NOMO-1 treated with dmso at 0.1 percent for 144 hours (cell line): ENCODE results near the gene HDAC5.
A peak's percentile ranks its signal among the peaks of the same experiment; 100 is the strongest.
"Not testable (repeated sequence)": the region's sequence is repeated elsewhere in the genome, so short reads cannot be mapped to it uniquely, and the experiment has no call there.

Experiments used
- DNase-seq: peaks from one replicate; lab custom pipeline; 2025; ENCODE audit not compliant: unreplicated experiment; lab: John Stamatoyannopoulos, UW

HDAC5 gene

GRCh38 chr17:44123356-44124117, at the start of gene HDAC5:
Gene HDAC5, minus strand, starts transcription at chr17:44123641. Its CDS starts 6,126 bp downstream, at chr17:44117515.
- peak; percentile 92 for DNase-seq

DNA sequence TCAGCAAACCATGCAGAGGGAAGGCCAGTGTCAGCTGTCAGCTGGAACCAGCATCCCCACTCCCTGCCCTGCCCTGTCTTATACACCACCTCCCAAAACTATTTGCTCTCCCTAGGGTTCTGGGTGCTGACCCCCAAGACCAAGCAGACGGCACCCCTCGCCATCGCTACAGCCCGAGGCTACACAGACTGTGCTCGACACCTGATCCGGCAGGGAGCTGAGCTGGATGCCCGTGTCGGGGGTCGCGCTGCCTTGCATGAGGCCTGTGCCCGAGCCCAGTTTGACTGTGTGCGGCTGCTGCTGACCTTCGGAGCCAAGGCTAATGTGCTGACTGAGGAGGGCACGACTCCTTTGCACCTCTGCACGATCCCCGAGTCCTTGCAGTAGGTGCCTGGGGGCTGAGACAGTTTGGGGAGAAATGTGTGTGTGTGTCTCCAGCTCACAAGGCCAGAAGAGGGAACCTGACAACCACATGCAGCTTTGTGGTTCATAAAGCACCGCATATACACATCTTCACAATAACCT, 48.6 kb upstream of the HDAC5 start:
- DNase-seq: no peak

DNA sequence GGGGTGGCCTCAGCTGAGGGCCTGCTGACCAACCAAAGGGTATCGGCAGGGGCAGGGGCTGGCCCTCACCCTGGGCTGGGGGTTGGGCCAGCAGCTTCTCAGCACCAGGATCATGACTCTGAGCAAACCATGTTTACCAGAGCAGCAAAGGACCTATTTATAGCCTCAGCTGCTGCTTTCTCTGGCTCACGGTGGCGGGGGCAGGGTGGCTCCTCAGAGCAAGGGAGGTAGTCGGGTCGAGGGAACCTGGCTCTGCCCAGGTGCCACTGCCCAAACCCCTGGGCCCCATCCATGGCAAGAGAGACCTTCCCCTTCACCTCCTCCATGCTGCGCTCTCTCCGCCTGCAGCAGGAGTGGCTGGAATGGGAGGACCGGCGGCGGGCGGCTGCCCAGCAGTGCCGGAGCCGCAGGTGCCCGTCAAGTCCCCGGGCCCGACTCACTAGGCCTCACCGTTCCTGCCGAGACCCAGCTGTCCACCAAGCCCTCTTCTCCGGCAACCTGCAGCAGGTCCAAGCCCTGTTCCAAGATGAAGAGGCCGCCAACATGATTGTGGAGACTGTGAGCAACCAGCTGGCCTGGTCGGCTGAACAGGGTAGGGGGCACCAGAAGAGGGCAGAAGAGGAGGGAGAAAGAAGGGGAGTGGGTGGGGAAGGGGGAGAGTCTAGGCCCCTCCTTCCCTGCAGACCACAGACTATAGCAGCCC, 47.2 kb upstream of the HDAC5 start, which contains the start of gene ASB16:
Gene ASB16, plus strand, starts transcription at position 206 of the 703 bp plus-strand sequence. Its CDS starts 86 bp downstream, at position 292.
- DNase-seq: no peak

GRCh38 chr17:44170135-44170498, 46.7 kb upstream of the HDAC5 start:
- DNase-seq: no peak

DNA sequence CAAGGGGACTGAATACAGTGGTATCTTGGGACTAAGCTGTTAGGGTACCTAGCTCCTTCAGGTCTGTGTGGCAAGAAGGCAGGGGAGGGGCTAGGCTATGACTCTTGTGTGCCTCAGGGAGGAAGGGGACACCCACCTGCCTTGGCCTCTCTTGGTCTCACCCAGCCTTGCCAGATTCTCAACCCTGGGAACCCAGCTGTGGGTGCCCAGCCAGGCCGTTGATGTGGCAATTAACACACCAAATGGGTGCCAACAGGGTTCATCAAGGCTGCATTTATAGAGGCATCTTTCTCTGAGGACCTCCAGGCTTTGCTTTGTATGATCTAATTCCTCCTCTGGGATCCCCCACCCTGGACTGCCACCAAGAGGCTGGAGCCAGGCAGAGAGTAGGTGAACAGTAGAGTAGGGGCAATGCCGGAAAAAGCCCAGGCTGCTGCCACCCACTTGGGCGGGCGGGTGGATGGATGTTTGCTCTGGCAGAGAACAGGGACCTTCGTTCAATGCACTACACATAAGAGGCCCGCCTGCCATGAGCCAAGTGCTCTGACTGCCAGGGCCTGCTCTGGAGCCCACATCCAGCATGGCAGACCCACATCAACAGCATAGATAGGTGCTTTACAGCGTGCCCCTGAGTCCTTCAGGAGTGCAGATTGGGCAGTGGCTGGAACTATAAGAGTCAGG, 43.9 kb upstream of the HDAC5 start:
- DNase-seq: no peak

DNA sequence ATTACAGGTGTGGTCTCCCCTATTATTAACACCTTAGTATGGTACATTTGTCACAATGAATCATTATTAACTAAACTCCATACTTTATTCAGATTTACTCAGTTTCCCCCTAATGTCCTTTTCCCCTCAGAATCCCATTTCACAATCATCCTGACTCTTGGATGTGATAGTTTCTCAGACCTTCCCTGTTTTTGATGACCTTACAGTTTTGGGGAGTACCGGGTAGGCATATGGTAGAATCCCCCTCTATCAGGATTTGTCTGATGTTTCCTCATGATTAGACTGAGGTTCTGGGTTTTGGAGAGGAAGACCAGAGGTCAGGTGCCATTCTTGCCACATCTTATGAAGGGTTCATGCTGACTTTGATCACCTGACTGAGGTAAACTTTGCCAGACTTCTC, 41.0 kb upstream of the HDAC5 start:
- DNase-seq: no peak

- DNase-seq: no peak
Measured at GRCh38 chr17:44159519-44160210, 36.2 kb upstream of the HDAC5 start.

DNA sequence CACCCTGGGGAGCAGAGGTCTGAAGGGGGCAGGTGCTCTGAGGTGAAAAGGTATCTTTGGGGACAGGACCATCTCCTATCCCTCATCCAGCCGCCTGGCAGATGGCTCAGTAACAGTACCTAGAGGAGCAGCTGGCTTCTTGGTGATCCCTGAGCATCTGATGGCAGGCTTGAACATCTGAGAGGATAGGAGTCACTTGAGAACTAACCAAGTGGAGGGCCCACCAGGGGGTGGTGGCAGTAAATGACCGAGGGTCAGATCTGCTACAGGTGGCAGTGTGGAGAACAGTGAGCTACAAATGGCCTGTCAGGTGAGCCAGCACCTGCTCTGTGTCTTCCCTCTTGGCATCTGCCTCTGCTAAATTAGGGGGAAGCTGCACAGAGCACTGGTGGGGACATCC, 32.0 kb upstream of the HDAC5 start:
- DNase-seq: no peak

GRCh38 chr17:44152875-44153274, 29.4 kb upstream of the HDAC5 start:
- DNase-seq: no peak

DNA sequence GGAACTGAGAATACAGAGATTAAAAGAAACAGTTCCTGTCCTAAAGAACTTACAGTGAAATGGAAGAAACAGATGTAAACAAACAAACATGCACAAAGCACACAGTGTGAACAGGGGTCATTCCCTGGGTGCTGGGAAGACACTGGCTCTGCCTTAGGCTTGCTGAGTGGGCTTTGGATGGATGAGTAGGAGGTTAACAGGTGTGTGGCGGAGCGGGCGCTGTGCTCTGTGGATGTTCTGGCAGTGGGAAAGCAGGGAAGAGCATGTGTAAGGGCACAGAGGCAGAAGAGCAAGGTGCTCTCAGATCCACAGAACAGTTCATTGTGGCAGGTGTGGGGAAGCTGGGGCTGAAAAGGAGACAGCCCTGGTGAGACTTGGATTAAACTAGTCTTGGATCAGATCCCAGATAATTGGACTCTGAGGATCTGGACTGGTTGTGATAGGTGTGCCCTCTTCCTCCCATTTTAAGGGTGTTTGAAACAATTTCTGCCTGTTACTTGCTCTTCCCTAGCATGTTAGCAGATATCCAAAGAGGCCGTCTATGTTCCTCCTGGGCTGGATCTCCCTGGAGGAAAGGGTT, 26.4 kb upstream of the HDAC5 start:
- no peak for DNase-seq

DNA sequence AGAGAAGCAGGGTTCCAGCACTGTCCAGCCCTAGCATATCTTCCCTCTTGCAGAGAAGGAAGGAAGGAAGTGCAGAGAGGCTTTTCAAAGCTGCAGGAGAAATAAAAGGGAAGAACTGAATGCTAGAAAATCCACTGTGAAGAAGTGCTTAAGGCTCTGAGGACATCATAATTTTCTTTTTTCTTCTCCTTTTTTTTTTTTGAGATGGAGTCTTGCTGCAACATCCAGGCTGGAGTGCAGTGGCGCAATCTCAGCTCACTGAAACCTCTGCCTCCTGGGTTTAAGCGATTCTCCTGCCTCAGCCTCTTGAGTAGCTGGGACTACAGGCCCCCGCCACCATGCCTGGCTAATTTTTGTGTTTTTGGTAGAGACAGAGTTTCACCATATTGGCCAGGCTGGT, 25.6 kb upstream of the HDAC5 start:
- peak; percentile 45 for DNase-seq

DNA sequence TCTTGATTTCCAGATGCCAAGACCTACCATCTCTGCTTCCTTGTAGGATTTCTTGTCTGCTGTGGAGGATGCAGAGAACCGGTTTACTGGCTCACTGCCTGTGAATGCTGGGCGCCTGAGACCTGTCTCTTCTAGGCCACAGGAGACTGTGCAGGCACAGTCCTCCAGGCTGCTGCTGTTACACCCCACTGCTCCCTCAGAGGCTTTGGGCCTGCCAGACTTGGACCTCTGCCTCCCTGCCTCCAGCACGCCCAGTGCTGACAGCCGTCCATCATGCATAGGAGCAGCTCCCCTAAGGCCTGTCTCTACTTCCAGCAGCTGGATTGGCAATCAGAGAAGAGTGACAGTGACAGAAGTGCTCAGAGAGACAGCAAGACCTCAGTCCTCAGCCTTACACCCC, 24.4 kb upstream of the HDAC5 start:
- DNase-seq: no peak

DNA sequence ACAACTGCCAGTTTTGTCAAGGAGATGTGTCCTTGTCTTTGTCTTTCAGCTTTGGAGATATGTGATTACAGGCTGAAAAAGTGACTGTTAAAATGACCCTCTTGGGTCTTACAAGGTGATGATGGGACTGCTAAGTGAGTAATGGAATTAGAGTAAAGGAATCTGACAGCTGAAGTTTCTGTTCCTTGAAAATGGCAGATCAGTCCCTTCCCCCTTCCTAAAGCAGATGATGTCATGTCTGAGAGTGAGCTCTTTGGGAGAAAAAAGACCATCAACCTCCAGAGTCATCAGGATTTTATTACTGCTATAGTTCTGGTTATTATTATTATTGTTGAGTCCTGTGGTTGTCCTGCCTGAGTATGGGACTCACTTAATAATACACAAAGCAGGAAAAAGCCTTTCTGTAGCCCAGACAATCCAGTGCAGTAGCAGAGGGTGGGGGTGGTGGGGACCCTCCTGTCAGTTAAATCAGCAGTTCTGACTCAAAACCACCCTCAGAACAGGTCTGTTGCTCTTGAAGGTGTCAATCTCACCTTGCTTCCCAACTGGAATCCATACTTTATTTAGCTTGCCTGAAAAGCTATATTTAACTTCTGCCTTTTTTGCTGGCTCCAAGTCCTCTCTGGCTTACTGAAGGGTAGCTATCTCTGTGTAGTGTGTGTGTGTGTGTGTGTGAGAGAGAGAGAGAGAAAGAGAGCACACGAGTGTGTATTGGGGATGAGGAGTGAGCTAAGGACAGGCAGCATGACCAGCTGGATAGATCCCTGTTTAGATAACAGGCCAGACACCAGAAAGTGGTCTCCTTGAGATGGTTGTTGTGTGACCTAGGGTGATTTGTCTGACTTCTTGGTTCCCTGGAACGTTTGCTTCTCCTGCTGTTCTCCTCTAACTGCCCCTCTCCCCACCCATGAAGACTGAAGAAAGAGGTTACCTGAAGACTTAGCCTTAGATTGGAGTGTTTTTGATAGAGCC, 23.2 kb upstream of the HDAC5 start:
- DNase-seq: no peak

- no peak for DNase-seq
Measured at GRCh38 chr17:44144966-44145739, 21.7 kb upstream of the HDAC5 start.

GRCh38 chr17:44143921-44144320, 20.5 kb upstream of the HDAC5 start:
- DNase-seq: not testable (repeated sequence)

DNA sequence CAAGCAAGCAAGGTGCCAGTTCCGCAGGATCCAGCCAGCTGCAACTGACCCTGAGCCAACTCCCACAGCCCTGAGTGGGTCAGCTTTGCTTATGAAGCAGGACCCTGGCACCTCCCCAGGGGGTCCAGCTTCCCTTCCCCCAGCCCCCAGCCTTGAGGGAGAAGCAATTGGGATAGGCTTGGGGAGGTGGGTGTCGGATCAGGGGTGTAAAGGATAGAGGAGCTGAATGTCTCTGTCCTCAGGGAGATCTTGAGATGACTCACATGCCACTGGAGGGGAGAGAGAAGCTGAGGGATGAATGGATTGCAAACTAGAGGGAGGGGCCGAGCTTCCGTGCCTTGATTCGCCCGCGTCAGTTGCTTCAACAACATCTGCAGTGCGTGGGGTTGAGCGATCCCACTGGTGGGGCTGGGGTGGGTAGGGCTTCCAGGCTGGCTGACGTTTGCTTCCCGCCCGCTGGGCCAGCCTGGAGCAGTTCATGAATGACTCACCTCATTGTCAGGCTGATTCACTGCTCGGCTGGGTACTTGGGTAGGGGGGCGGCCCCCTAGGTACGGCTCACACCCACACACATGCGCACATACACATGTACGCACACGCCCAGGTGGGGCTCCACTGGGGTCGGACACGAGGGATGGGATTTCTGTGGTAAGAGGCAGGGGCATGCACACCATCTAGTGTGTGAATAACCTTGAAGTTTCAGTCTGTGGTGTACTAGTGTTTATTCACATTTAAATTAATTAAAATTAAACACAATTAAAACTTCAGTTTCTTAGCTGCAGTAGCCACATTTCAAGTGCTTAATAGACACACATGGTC, 14.7 kb upstream of the HDAC5 start:
- peak; percentile 39 for DNase-seq

- DNase-seq: no peak
Measured at GRCh38 chr17:44134752-44135568, 11.5 kb upstream of the HDAC5 start.
